Fibroblast of lung (primary cell): ENCODE measurements around the gene MXRA8. TPM values are rescaled to one million over a fixed set of nuclear protein-coding genes. Genes with fewer than 3 reads are reported as not detected.

Experiments
- DNase-seq, 2 donors: peaks; one replicate each; pipeline versions ENCODE4 v3.0.0 to v3.0.0-alpha.2; 2010; ENCODE audit warnings: low read depth in 2 of 2
- H2AFZ ChIP-seq: 2 replicates; pipeline ENCODE4 v1.5.1; 2012; ENCODE audit warnings: low read length, control low read depth, inconsistent platforms
- H3K27ac ChIP-seq: 2 replicates; pipeline ENCODE4 v1.5.1; 2011; ENCODE audit warnings: low read length, control low read depth; ENCODE audit not compliant: insufficient read depth
- H3K27me3 ChIP-seq: 2 replicates; pipeline ENCODE4 v1.5.1; 2011; ENCODE audit warnings: mild to moderate bottlenecking, low read length; ENCODE audit not compliant: control insufficient read depth, insufficient read depth
- H3K36me3 ChIP-seq: 2 replicates; pipeline ENCODE4 v1.5.1; 2011; ENCODE audit warnings: low read length; ENCODE audit not compliant: control insufficient read depth, insufficient read depth
- H3K4me1 ChIP-seq: 2 replicates; pipeline ENCODE4 v1.5.1; 2011; ENCODE audit warnings: low read length; ENCODE audit not compliant: control insufficient read depth, insufficient read depth; ENCODE audit errors: extremely low read depth
- H3K4me2 ChIP-seq: 2 replicates; pipeline ENCODE4 v1.5.1; 2011; ENCODE audit warnings: low read length, control low read depth; ENCODE audit not compliant: insufficient read depth; ENCODE audit errors: extremely low read depth
- H3K4me3 ChIP-seq, 4 experiments: fragments of 200-600 bp in 1 of 4; sonication (generic) in 1 of 4; replicated peaks in 1 of 4; 2 replicates each; pipeline ENCODE4 v1.5.1; 2011 to 2016; ENCODE audit warnings: low read length in 4 of 4, low read depth in 3 of 4, mild to moderate bottlenecking in 3 of 4, control low read depth in 2 of 4, inconsistent platforms in 1 of 4, mixed read lengths in 1 of 4; ENCODE audit not compliant: insufficient read depth in 1 of 4; ENCODE audit errors: control extremely low read depth in 1 of 4
- H3K79me2 ChIP-seq: 2 replicates; pipeline ENCODE4 v1.5.1; 2012; ENCODE audit warnings: mild to moderate bottlenecking, low read length, inconsistent platforms; ENCODE audit not compliant: control insufficient read depth, insufficient read depth
- H3K9ac ChIP-seq: 2 replicates; pipeline ENCODE4 v1.5.1; 2011; ENCODE audit warnings: mild to moderate bottlenecking, low read length, control low read depth; ENCODE audit not compliant: insufficient read depth
- H3K9me3 ChIP-seq: 2 replicates; pipeline ENCODE4 v1.5.1; 2012; ENCODE audit warnings: low read depth, low read length; ENCODE audit not compliant: control insufficient read depth, insufficient read depth
- H4K20me1 ChIP-seq: 2 replicates; pipeline ENCODE4 v1.5.1; 2011; ENCODE audit warnings: low read length; ENCODE audit not compliant: control insufficient read depth, insufficient read depth; ENCODE audit errors: extremely low read depth
- EZH2 ChIP-seq: IDR thresholded peaks from 2 replicates; pipeline ENCODE4 v1.5.1; 2012; ENCODE audit warnings: low read length, control low read depth, mild to moderate bottlenecking; ENCODE audit errors: missing control alignments
- polyA plus RNA-seq, 2 donors: library from polyadenylated mRNA; depleted of rRNA in 1 of 2; stranded (reverse) in 1 of 2; unstranded in 1 of 2; fragments of >200 nt; gene quantifications; 2 replicates each; pipeline ENCODE4 v1.2.1, GENCODE V29; 2011 to 2012; ENCODE audit warnings: missing spikeins in 1 of 2
- total RNA-seq: library from RNA; depleted of rRNA; stranded (reverse); fragments of >200 nt; gene quantifications from 2 replicates; pipeline ENCODE4 v1.2.1, GENCODE V29; 2014
- TF ChIP-seq, protein P1 (sequence below), 2 donors: IDR thresholded peaks in 1 of 2; conservative IDR thresholded peaks in 1 of 2; 1 replicate in 1 of 2; 2 replicates in 1 of 2; pipeline ENCODE4 v1.5.1; 2011 to 2012; ENCODE audit warnings: low read length in 2 of 2, control low read depth in 1 of 2, inconsistent platforms in 1 of 2, low read depth in 1 of 2, mild to moderate bottlenecking in 1 of 2

Gene MXRA8
- total and polyA plus RNA-seq, 2 donors (not counting 1 experiment from before 2014, with no cell fraction given): 205 to 397 TPM

DNA sequence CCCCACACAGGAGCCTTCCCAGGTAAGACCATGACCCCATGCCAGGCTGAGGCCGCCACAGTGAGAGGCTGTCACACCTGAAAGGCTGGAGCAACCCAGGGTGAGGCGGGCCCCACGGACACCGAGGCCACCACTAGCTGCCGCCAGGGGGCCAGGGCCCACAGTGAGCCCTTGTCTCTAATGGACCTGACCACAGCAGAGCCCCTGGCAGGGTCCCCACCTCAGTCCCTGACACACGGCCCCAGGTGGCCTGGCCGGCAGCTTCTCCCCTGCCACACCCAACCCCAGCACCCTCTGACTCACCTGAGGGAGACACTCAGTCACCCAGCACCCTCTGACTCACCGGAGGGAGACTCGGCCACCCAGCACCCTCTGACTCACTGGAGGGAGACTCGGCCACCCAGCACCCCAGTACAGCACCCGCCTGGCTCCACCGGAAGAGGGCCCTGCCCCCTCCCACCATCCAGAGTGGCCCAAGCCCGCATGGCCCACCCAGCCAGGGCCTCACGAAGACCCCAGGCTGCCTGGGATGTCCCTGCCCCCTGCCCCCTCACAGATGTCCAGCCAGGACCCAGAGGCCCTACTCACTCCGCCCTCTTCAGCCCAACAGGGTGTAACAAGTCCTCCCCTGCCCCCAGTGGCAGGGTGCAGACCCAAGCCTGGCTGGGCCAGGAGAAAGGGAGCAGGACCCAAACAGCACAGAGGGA is 13.5 kb downstream of the MXRA8 start:
- Histone ChIP-seq H3K4me1 (peaks cover 27% of the 10 kb centered on the region), H4K20me1 (no peaks in the 10 kb centered on the region), H3K27ac (peak overlapping the region; percentile 69), H3K4me2 (peak overlapping the region; percentile 71), H3K4me3 (peak overlapping the region in 1 of 4 experiments; percentile 7), H3K9ac (peak overlapping the region; percentile 1), H3K79me2 (peaks cover 80% of the 10 kb centered on the region), H3K36me3 (peaks cover 17% of the 10 kb centered on the region), H3K27me3 (no peaks in the 10 kb centered on the region), H3K9me3 (no peaks in the 10 kb centered on the region), H2AFZ (no peak overlapping the region)
- no peak for TF ChIP-seq EZH2
- TF ChIP-seq, protein P1, sequence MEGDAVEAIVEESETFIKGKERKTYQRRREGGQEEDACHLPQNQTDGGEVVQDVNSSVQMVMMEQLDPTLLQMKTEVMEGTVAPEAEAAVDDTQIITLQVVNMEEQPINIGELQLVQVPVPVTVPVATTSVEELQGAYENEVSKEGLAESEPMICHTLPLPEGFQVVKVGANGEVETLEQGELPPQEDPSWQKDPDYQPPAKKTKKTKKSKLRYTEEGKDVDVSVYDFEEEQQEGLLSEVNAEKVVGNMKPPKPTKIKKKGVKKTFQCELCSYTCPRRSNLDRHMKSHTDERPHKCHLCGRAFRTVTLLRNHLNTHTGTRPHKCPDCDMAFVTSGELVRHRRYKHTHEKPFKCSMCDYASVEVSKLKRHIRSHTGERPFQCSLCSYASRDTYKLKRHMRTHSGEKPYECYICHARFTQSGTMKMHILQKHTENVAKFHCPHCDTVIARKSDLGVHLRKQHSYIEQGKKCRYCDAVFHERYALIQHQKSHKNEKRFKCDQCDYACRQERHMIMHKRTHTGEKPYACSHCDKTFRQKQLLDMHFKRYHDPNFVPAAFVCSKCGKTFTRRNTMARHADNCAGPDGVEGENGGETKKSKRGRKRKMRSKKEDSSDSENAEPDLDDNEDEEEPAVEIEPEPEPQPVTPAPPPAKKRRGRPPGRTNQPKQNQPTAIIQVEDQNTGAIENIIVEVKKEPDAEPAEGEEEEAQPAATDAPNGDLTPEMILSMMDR (conservative IDR thresholded peaks at IDR 0.05 in 1 of 2, IDR thresholded peaks at IDR 0.05 in 1 of 2; ENCODE audit: low read depth in 1 of 2, low read length in 2 of 2): peak; percentile 28 to 52
- DNase-seq: peak; percentile 50 to 88

DNA sequence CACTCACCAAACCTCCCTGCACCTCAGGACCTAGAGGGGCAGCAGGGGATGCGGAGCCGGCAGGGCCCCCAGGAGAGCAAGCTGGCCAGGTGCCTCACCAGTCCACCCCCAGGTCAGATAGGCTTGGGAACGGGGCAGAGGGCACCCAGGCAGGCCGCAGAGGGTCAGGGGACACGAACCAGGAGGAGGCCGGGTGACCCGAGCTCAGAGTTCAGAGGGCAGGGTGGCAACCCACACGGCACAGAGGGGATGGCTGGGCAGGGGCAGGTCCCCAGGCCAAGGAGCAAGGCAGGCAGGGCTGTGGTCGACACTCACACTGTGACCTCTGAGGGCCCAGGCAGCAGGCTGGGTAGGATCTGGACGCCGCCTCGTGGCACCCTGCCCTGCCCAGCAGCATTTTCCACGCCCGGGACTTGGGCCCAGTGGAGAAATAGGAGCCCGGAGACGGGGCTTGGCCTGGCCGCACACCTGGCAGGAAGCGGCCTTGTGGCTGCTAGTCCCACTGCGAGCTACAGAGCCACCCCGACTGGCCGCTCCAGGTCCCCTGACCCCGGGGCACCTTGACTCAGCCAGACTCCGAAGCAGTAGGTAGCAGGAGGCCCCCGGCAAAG is 14.4 kb downstream of the MXRA8 start:
- Histone ChIP-seq H3K27me3 (no peaks in the 10 kb centered on the region), H3K4me3 (no peak overlapping the region), H3K9me3 (no peaks in the 10 kb centered on the region), H3K79me2 (peaks cover 80% of the 10 kb centered on the region), H3K4me2 (no peak overlapping the region), H2AFZ (no peak overlapping the region), H3K4me1 (peaks cover 27% of the 10 kb centered on the region), H3K27ac (no peak overlapping the region), H3K9ac (no peak overlapping the region), H3K36me3 (peaks cover 20% of the 10 kb centered on the region), H4K20me1 (no peaks in the 10 kb centered on the region)
- no peak for DNase-seq
- no peak for TF ChIP-seq EZH2
- TF ChIP-seq, protein P1 (conservative IDR thresholded peaks at IDR 0.05 in 1 of 2, IDR thresholded peaks at IDR 0.05 in 1 of 2; ENCODE audit: low read depth in 1 of 2, low read length in 2 of 2): no peak

DNA sequence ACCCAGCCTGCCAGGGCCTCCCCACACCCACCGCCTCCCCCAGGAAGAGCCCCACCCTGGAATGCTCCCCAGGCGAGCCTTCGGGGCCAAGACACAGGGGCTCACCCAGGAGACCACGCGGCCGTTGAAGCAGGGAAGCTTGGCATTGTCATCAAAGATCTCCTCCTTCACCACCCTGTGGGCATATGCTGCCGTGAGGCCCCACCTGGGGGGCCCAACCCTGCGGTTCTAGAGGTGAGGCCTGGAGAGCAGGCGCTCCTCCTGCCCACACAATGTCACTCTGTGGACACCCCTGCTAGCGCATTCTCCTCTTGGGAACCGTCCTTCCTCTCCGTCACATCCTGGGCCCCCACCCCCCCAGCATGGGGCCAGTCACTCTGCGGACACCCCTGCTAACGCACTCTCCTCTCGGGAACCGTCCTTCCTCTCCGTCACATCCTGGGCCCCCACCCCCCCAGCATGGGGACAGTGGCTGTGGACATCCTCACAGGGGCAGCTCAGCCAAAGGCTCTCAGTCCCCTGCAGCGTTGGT is 15.7 kb downstream of the MXRA8 start:
- Histone ChIP-seq H4K20me1 (no peaks in the 10 kb centered on the region), H3K36me3 (peaks cover 27% of the 10 kb centered on the region), H3K9ac (no peak overlapping the region)

More for the DNA sequence above, 15.7 kb downstream of the MXRA8 start:
- Histone ChIP-seq H3K4me2 (no peak overlapping the region), H3K4me1 (peaks cover 27% of the 10 kb centered on the region), H3K27ac (no peak overlapping the region), H3K27me3 (no peaks in the 10 kb centered on the region), H3K79me2 (peaks cover 67% of the 10 kb centered on the region), H2AFZ (no peak overlapping the region), H3K9me3 (no peaks in the 10 kb centered on the region), H3K4me3 (no peak overlapping the region)
- no peak for TF ChIP-seq EZH2
- TF ChIP-seq, protein P1 (conservative IDR thresholded peaks at IDR 0.05 in 1 of 2, IDR thresholded peaks at IDR 0.05 in 1 of 2; ENCODE audit: low read depth in 1 of 2, low read length in 2 of 2): no peak
- no peak for DNase-seq
